PC-3 (cell line): Measurements from ENCODE around the gene COA5.

Source experiments
- CTCF ChIP-seq: fragments of 300-600 bp; sonication (generic); conservative IDR thresholded peaks from 2 replicates; pipeline ENCODE4 v1.5.1; 2017; ENCODE audit warnings: antibody characterized with exemption, low read depth, mild to moderate bottlenecking, low read length
- EZH2 ChIP-seq: fragments of 300-600 bp; sonication (generic); IDR thresholded peaks from one replicate; pipeline ENCODE4 v1.6.1; 2017; ENCODE audit warnings: antibody characterized with exemption, mild to moderate bottlenecking, low read length; ENCODE audit not compliant: unreplicated experiment
- EZH2phosphoT487 ChIP-seq: fragments of 300-600 bp; sonication (generic); IDR thresholded peaks from 2 replicates; pipeline ENCODE4 v1.6.1; 2018; ENCODE audit warnings: mild to moderate bottlenecking, antibody characterized with exemption, low read length, borderline replicate concordance

- TF ChIP-seq CTCF (no peak), EZH2phosphoT487 (no peak), EZH2 (no peak)
These were observed 8.8 kb upstream of the COA5 start for GRCh38 chr2:98617149-98617548.
